Retinal pigment epithelial cell (primary cell): Measurements from ENCODE around the gene LPCAT1.

Experiments used
- DNase-seq: peaks from one replicate; pipeline ENCODE4 v3.0.0-alpha.2; 2010; ENCODE audit warnings: low read depth
- H3K4me3 ChIP-seq: 2 replicates; pipeline ENCODE4 v1.5.1; 2011; ENCODE audit warnings: mild to moderate bottlenecking, low read length, control low read depth, moderate library complexity
- TF ChIP-seq, protein P1 (sequence below): conservative IDR thresholded peaks from 2 replicates; pipeline ENCODE4 v1.5.1; 2011; ENCODE audit warnings: low read depth, low read length, control low read depth, inconsistent platforms

The LPCAT1 gene

GRCh38 chr5:1547236-1547635 is 23.5 kb upstream of the LPCAT1 start:
- DNase-seq = no peak
- no peak overlapping the region for H3K4me3 ChIP-seq
- TF ChIP-seq, protein P1, sequence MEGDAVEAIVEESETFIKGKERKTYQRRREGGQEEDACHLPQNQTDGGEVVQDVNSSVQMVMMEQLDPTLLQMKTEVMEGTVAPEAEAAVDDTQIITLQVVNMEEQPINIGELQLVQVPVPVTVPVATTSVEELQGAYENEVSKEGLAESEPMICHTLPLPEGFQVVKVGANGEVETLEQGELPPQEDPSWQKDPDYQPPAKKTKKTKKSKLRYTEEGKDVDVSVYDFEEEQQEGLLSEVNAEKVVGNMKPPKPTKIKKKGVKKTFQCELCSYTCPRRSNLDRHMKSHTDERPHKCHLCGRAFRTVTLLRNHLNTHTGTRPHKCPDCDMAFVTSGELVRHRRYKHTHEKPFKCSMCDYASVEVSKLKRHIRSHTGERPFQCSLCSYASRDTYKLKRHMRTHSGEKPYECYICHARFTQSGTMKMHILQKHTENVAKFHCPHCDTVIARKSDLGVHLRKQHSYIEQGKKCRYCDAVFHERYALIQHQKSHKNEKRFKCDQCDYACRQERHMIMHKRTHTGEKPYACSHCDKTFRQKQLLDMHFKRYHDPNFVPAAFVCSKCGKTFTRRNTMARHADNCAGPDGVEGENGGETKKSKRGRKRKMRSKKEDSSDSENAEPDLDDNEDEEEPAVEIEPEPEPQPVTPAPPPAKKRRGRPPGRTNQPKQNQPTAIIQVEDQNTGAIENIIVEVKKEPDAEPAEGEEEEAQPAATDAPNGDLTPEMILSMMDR = no peak

DNA sequence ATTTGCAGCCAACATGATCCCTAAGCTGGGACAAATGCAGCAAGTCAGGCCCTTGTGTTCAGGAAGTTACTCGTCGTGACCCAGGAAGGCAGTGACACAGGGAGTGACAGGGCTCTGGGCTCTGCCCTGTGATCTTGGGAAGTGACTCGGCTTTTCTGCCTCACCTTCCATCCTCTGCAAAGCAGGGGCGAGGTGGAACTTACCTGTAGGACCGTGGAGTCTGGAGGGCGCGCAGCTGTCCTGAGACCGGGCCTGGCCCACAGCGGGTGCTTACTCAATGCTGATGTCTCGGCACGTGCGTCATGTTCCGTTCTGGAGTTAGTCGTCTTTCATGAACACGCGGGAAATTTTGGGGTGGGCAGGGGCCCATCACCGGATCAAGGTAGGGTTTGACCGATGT is 22.8 kb upstream of the LPCAT1 start:
- no peak overlapping the region for H3K4me3 ChIP-seq
- DNase-seq = no peak
- TF ChIP-seq, protein P1 = no peak

GRCh38 chr5:1545805-1546355 is 22.1 kb upstream of the LPCAT1 start:
- TF ChIP-seq, protein P1 = no peak
- H3K4me3 ChIP-seq = no peak overlapping the region
- DNase-seq = no peak

GRCh38 chr5:1545126-1545804 is 21.5 kb upstream of the LPCAT1 start:
- TF ChIP-seq, protein P1 = no peak
- no peak for DNase-seq
- H3K4me3 ChIP-seq = no peak overlapping the region

GRCh38 chr5:1544294-1544961 is 20.7 kb upstream of the LPCAT1 start:
- TF ChIP-seq, protein P1 = no peak
- no peak for DNase-seq

GRCh38 chr5:1543398-1544293 is 19.9 kb upstream of the LPCAT1 start:
- DNase-seq = no peak

More at GRCh38 chr5:1544294-1544961, 20.7 kb upstream of the LPCAT1 start:
- H3K4me3 ChIP-seq = no peak overlapping the region

More at GRCh38 chr5:1543398-1544293, 19.9 kb upstream of the LPCAT1 start:
- TF ChIP-seq, protein P1 = no peak
- H3K4me3 ChIP-seq = no peak overlapping the region
